ENCODE data around the gene FMN2. TPM values are rescaled to one million over a fixed set of nuclear protein-coding genes. Genes with fewer than 3 reads are reported as not detected.

FMN2 gene
- total RNA-seq, 1 experiment from 2014 or later = 0.59 TPM

DNA sequence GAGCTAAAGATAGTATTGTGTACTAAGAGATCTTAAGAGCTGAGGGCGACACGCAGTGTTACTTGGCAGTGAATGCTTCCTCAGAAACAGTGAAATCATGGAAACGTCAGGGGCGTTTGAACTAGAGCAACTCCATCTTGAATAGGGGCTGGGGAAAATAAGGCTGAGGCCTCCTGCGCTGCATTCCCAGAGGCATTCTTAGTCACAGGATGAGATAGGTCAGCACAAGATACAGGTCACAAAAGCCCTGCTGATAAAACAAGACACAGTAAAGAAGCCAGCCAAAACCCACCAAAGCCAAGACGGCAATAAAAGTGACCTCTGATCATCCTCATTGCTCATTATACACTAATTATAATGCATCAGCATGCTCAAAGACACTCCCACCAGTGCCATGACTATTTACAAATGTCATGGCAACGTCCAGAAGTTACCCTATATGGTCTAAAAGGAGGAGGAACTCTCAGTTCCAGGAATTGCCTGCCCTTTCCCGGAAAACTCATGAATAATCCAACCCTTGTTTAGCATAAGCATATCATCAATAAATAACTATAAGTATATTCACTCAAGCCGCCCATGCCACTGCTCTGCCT, 37.5 kb upstream of the FMN2 start:
- Histone ChIP-seq H2AFZ (ENCODE audit: low read length) (no peak overlapping the region), H2BK12ac (ENCODE audit: insufficient read length, low read depth, low read length) (no peak overlapping the region), H3K23ac (ENCODE audit: insufficient read length, low read depth, low read length) (no peak overlapping the region), H3K9me3 (ENCODE audit: control insufficient read depth, low read depth, low read length) (no peaks in the 10 kb centered on the region), H3K23me2 (ENCODE audit: insufficient read length, low read depth, low read length, poor library complexity, severe bottlenecking) (no peaks in the 10 kb centered on the region), H4K5ac (ENCODE audit: insufficient read length, low read depth, low read length) (no peak overlapping the region), H3K79me2 (ENCODE audit: insufficient read depth, low read length) (no peaks in the 10 kb centered on the region), H4K91ac (ENCODE audit: insufficient read length, low read depth, low read length) (no peak overlapping the region), H3K18ac (ENCODE audit: insufficient read length, low read depth, low read length) (no peak overlapping the region), H3K56ac (ENCODE audit: insufficient read length, low read depth, low read length) (no peak overlapping the region), H3K4me2 (ENCODE audit: insufficient read depth, insufficient read length, low read length) (no peak overlapping the region), H3K79me1 (ENCODE audit: insufficient read depth, low read depth, low read length, poor library complexity, severe bottlenecking) (no peaks in the 10 kb centered on the region), H3K4me1 (ENCODE audit: insufficient read depth, low read length) (no peaks in the 10 kb centered on the region), H3K14ac (ENCODE audit: insufficient read depth, low read length) (no peak overlapping the region), H2BK120ac (ENCODE audit: low read depth, low read length, poor library complexity, severe bottlenecking) (no peak overlapping the region), H3T11ph (ENCODE audit: low read length) (no peak overlapping the region), H4K8ac (replicated peaks; ENCODE audit: insufficient read length, low read depth, low read length) (no peak overlapping the region), H2BK5ac (ENCODE audit: insufficient read length, low read length) (no peak overlapping the region), H2BK20ac (ENCODE audit: low read depth, low read length, poor library complexity, severe bottlenecking) (no peak overlapping the region), H2BK15ac (ENCODE audit: low read depth, low read length) (no peak overlapping the region), H3K4ac (ENCODE audit: low read depth, low read length) (no peak overlapping the region), H3K27me3 (ENCODE audit: insufficient read depth, low read length) (no peaks in the 10 kb centered on the region), H3K9ac (ENCODE audit: extremely low read depth, insufficient read length, low read length) (no peak overlapping the region), H3K27ac (ENCODE audit: insufficient read length, low read depth, low read length) (no peak overlapping the region), H4K20me1 (ENCODE audit: control insufficient read depth, insufficient read depth, insufficient read length) (no peaks in the 10 kb centered on the region), H2AK5ac (ENCODE audit: insufficient read length, low read length) (no peak overlapping the region)
- peaks cover 10 to 11% of the 10 kb centered on the region in 2 experiments for H3K4me1 Mint-ChIP-seq
- TF ChIP-seq CTCF (conservative IDR thresholded peaks at IDR 0.05) = no peak
- no peak overlapping the region for H3K27ac Mint-ChIP-seq
- no CpG with 5 or more reads among the region's 9 CpGs for WGBS (ENCODE audit: extremely low coverage, insufficient read length, low lambda C conversion rate)
- H3K9me3 Mint-ChIP-seq = no peaks in the 10 kb centered on the region
- no peak for DNase-seq
- H3K27me3 Mint-ChIP-seq (ENCODE audit: low read depth) = no peaks in the 10 kb centered on the region
- no peak overlapping the region for H3K4me3 Mint-ChIP-seq
- no peaks in the 10 kb centered on the region for H3K36me3 Mint-ChIP-seq (ENCODE audit: insufficient read depth in 1 of 3, low read depth in 3 of 3)
